Right forelimb (tissue), 1 donor: ENCODE data around the gene MTHFD2L.

Source experiments
- DNase-seq: peaks from one replicate; pipeline ENCODE4 v3.0.0-alpha.2; 2018

MTHFD2L gene

GRCh38 chr4:74344031-74344430, 186.1 kb downstream of the MTHFD2L start:
- DNase-seq = no peak
